Adrenal gland (tissue), 12 donors: ENCODE data around the gene HNRNPM. TPM values are rescaled to one million over a fixed set of nuclear protein-coding genes. Genes with fewer than 3 reads are reported as not detected.

Experiments used
- DNase-seq, 7 donors: peaks; one replicate each; pipeline ENCODE4 v3.0.0-alpha.2; 2019 to 2020
- H3K27ac ChIP-seq, 5 donors: fragments of 200-600 bp; sonication (generic) in 4 of 5; 1 replicate in 3 of 5; 2 replicates in 2 of 5; pipeline versions ENCODE4 v1.5.1 to v1.8.0; 2016 to 2020; ENCODE audit warnings: mild to moderate bottlenecking in 1 of 5
- H3K27me3 ChIP-seq: fragments of 200-600 bp; 2 replicates; pipeline ENCODE4 v1.8.0; 2021
- H3K36me3 ChIP-seq, 2 donors: fragments of 200-600 bp; replicated peaks in 1 of 2; 1 replicate in 1 of 2; 2 replicates in 1 of 2; pipeline versions ENCODE4 v1.5.1 to v1.8.0; 2018 to 2022
- H3K4me1 ChIP-seq, 2 donors: fragments of 200-600 bp; replicated peaks in 1 of 2; 1 replicate in 1 of 2; 2 replicates in 1 of 2; pipeline versions ENCODE4 v1.5.1 to v1.8.0; 2018 to 2021
- H3K4me3 ChIP-seq, 4 donors: fragments of 200-600 bp; sonication (generic) in 3 of 4; one replicate each; pipeline ENCODE4 v1.5.1; 2016 to 2018
- H3K9me3 ChIP-seq, 3 donors: fragments of 200-600 bp; sonication (generic) in 1 of 3; replicated peaks in 1 of 3; 1 replicate in 2 of 3; 2 replicates in 1 of 3; pipeline versions ENCODE4 v1.5.1 to v1.8.0; 2016 to 2021
- CTCF ChIP-seq, 6 experiments: fragments of 450-650 bp in 4 of 6; fragments of 200-600 bp in 2 of 6; sonication (generic) in 1 of 6; IDR thresholded peaks; 1 replicate in 5 of 6; 2 replicates in 1 of 6; pipeline versions ENCODE4 v1.5.1 to v1.8.0; 2016 to 2021; ENCODE audit warnings: antibody characterized with exemption in 6 of 6, mild to moderate bottlenecking in 2 of 6, moderate library complexity in 1 of 6
- POLR2A ChIP-seq, 2 donors: fragments of 450-650 bp; IDR thresholded peaks; one replicate each; pipeline ENCODE4 v1.6.1; 2017; ENCODE audit warnings: antibody characterized with exemption in 2 of 2, mild to moderate bottlenecking in 2 of 2, moderate library complexity in 1 of 2
- WGBS, 4 donors: extraction: QIAGEN DNeasy Blood & Tissue Kit in 2 of 4; methylation state at CpG; one replicate each; pipeline versions ENCODE4 v1.1.5 to v1.1.7; 2013 to 2017; 5-methylcytosine and 5-hydroxymethylcytosine counted together
- intact Hi-C, 2 donors: fragments of 100-400 bp; cut with DNase I; formaldehyde crosslinking; loops; one replicate each; pipeline versions ENCODE4 v1.14.1 to v1.15.0; 2022 to 2023
- polyA plus RNA-seq, 3 donors: library from polyadenylated mRNA; stranded (reverse); fragments of 200-250 nt in 2 of 3; fragments of 350-450 nt in 1 of 3; fragmentation: Illumina TruSeq in 1 of 3; extraction: RNeasy Lipid Tissue Mini Kit (QIAGEN cat#74804) in 1 of 3; gene quantifications; one replicate each; pipeline ENCODE4 v1.2.3, GENCODE V29; 2013 to 2014
- total RNA-seq, 9 donors: library from RNA; depleted of rRNA in 4 of 9; stranded (reverse); fragments of >200 nt in 4 of 9; fragments of 120-200 nt in 1 of 9; fragmentation: NEBNext Ultra II Directional in 1 of 9; extraction: Animal tissue kit (Norgen Biotek cat#: 25700) in 1 of 9; gene quantifications; one replicate each; pipeline versions ENCODE4 v1.1.0 to v1.2.4, GENCODE V29; 2013 to 2023
- donor health status: healthy with polysubstance abuse.
- donor health status: Bipolar disorder and iron deficiency.
- donor health status: DM: yes; HTN: yes; CAD: no.
- donor health status: DM: no; HTN: no; CAD: no.
- donor health status: DM: no; HTN: no; CAD: no.
- donor health status: DM: yes; HTN: yes; CAD: no.

The HNRNPM gene
- total and polyA plus RNA-seq, 12 donors, result 51.7 to 262 (median 77.4) TPM

- Histone ChIP-seq H3K4me3 (no peak overlapping the region), H3K27ac (peak overlapping the region in 1 of 5 donors; percentile 15), H3K27me3 (no peaks in the 10 kb centered on the region), H3K9me3 (no peaks in the 10 kb centered on the region), H3K36me3 (peaks cover 0 to 28% of the 10 kb centered on the region in 2 donors), H3K4me1 (peaks cover 29 to 78% of the 10 kb centered on the region in 2 donors)
- intact Hi-C loops, result no loop called here
- whole genome bisulfite sequencing, 4 donors, result 63 to 71% (median 65%) methylated on average over 4 of the region's 4 CpGs
- no peak for TF ChIP-seq CTCF (IDR thresholded peaks at IDR 0.05)
- no peak for TF ChIP-seq POLR2A (IDR thresholded peaks at IDR 0.05)
- DNase-seq, result peak in 1 of 7 donors; percentile 26
These were observed 7.8 kb downstream of the HNRNPM start for GRCh38 chr19:8452446-8453123.

- Histone ChIP-seq H3K36me3 (peaks cover 0 to 24% of the 10 kb centered on the region in 2 donors), H3K4me1 (peaks cover 39 to 76% of the 10 kb centered on the region in 2 donors), H3K27ac (peak overlapping the region in 1 of 5 donors; percentile 19), H3K9me3 (no peaks in the 10 kb centered on the region), H3K27me3 (no peaks in the 10 kb centered on the region), H3K4me3 (no peak overlapping the region)
- TF ChIP-seq POLR2A (IDR thresholded peaks at IDR 0.05) (no peak), CTCF (IDR thresholded peaks at IDR 0.05) (no peak)
- 82 to 87% (median 84%) methylated on average over 3 to 6 of the region's 6 CpGs for WGBS, 4 donors
- no peak for DNase-seq
- intact Hi-C loops, result no loop called here
These were observed 8.8 kb downstream of the HNRNPM start for GRCh38 chr19:8453616-8454015.

- TF ChIP-seq CTCF (IDR thresholded peaks at IDR 0.05), result no peak
- TF ChIP-seq POLR2A (IDR thresholded peaks at IDR 0.05), result no peak
- Histone ChIP-seq H3K4me1 (peaks cover 45 to 76% of the 10 kb centered on the region in 2 donors), H3K4me3 (no peak overlapping the region), H3K36me3 (peaks cover 0 to 24% of the 10 kb centered on the region in 2 donors), H3K27me3 (no peaks in the 10 kb centered on the region), H3K9me3 (no peaks in the 10 kb centered on the region), H3K27ac (no peak overlapping the region)
- 40 to 64% (median 54%) methylated on average over 1 of the region's 1 CpG for WGBS, 4 donors
- intact Hi-C loops, result no loop called here
- DNase-seq, result no peak
These were observed 9.4 kb downstream of the HNRNPM start for GRCh38 chr19:8454218-8454617.

- Histone ChIP-seq H3K9me3 (no peaks in the 10 kb centered on the region), H3K27ac (no peak overlapping the region), H3K36me3 (peaks cover 0 to 24% of the 10 kb centered on the region in 2 donors), H3K4me1 (peaks cover 45 to 80% of the 10 kb centered on the region in 2 donors), H3K4me3 (no peak overlapping the region), H3K27me3 (no peaks in the 10 kb centered on the region)
- 74 to 81% (median 80%) methylated on average over 5 of the region's 5 CpGs for whole genome bisulfite sequencing, 4 donors
- no peak for DNase-seq
- no peak for TF ChIP-seq CTCF (IDR thresholded peaks at IDR 0.05)
- no peak for TF ChIP-seq POLR2A (IDR thresholded peaks at IDR 0.05)
- intact Hi-C loops, result no loop called here
These were observed 10.2 kb downstream of the HNRNPM start for GRCh38 chr19:8455018-8455417.
